HepG2 (cell line): ENCODE measurements around the gene MSMB. TPM values are rescaled to one million over a fixed set of nuclear protein-coding genes. Genes with fewer than 3 reads are reported as not detected.

Source experiments
- ELK4 ChIP-seq: sonication (generic); formaldehyde crosslinking; IDR thresholded peaks from 2 replicates; pipeline ENCODE4 v1.9.0; 2021; ENCODE audit warnings: missing genetic modification reagents, borderline replicate concordance
- NCOA2 ChIP-seq: sonication (generic); formaldehyde crosslinking; IDR thresholded peaks from 2 replicates; pipeline ENCODE4 v1.8.0; 2022; ENCODE audit warnings: inconsistent platforms
- RNF219 ChIP-seq: sonication (generic); formaldehyde crosslinking; IDR thresholded peaks from 2 replicates; pipeline ENCODE4 v1.5.0; 2020; ENCODE audit warnings: mild to moderate bottlenecking, missing genetic modification reagents
- SALL1 ChIP-seq: sonication (generic); formaldehyde crosslinking; IDR thresholded peaks from 2 replicates; pipeline ENCODE4 v1.8.0; 2022; ENCODE audit warnings: mild to moderate bottlenecking, missing genetic modification reagents
- ZGPAT ChIP-seq: IDR thresholded peaks from 2 replicates; pipeline ENCODE4 v1.6.1; 2016; ENCODE audit warnings: mild to moderate bottlenecking
- ZNF550 ChIP-seq: sonication (generic); formaldehyde crosslinking; IDR thresholded peaks from 2 replicates; pipeline ENCODE4 v1.4.0; 2020; ENCODE audit warnings: mild to moderate bottlenecking, missing genetic modification reagents, borderline replicate concordance
- ZNF770 ChIP-seq: sonication (generic); formaldehyde crosslinking; IDR thresholded peaks from 2 replicates; pipeline ENCODE4 v1.5.0; 2020; ENCODE audit warnings: mild to moderate bottlenecking, missing genetic modification reagents
- polyA plus RNA-seq, 8 experiments: library from polyadenylated mRNA; depleted of rRNA in 3 of 8; stranded (reverse) in 7 of 8; unstranded in 1 of 8; fragments of >200 nt; fragmentation: Illumina TruSeq in 4 of 8; extraction: Trizol in 4 of 8; gene quantifications; 2 replicates each; pipeline versions ENCODE4 v1.2.1 to v1.2.3, GENCODE V29; 2011 to 2016; ENCODE audit warnings: low read depth in 4 of 8, missing spikeins in 1 of 8, mixed read lengths in 1 of 8; ENCODE audit not compliant: insufficient read depth in 1 of 8
- total RNA-seq, 5 experiments: library from RNA; depleted of rRNA; stranded (reverse); fragments of >200 nt; fragmentation: Illumina TruSeq; extraction: Trizol; gene quantifications; 2 replicates each; pipeline ENCODE4 v1.2.3, GENCODE V29; 2016; ENCODE audit warnings: low read depth in 1 of 5

Gene MSMB
- total and polyA plus RNA-seq, 2 of the 13 experiments (the other 11 are each of a cell fraction or from before 2014, with no cell fraction given) = 0.84 TPM; not detected in 1

- TF ChIP-seq RNF219 (no peak), SALL1 (CRISPR knock-in tag) (no peak), ZNF550 (CRISPR knock-in tag) (no peak), ZNF770 (CRISPR knock-in tag) (peak; percentile 86), ZGPAT (no peak), ELK4 (CRISPR knock-in tag) (no peak), NCOA2 (CRISPR knock-in tag) (0 out of 2 replicates have a peak, but pooled peaks have one; percentile 22)
Measured at GRCh38 chr10:46064269-46064817, 18.3 kb upstream of the MSMB start (continued).
